HEK293 (cell line): ENCODE measurements around the gene KRT74.

Experiments
- CTCF ChIA-PET: fragments of 350-600 bp; formaldehyde crosslinking; extraction: SDS; loops from one replicate; lab custom pipeline; 2021; ENCODE audit warnings: antibody characterized with exemption; lab: Yijun Ruan, JAX
- POLR2A ChIA-PET: fragments of 300-600 bp; formaldehyde crosslinking; extraction: SDS; loops from one replicate; lab custom pipeline; 2020; ENCODE audit warnings: antibody characterized with exemption, inconsistent platforms; lab: Yijun Ruan, JAX
- H3K27ac ChIP-seq: fragments of 200-500 bp; sonication (Bioruptor generic); 2 replicates; pipeline ENCODE4 v1.5.1; 2014; ENCODE audit warnings: low read depth, low read length, control low read depth, inconsistent platforms; ENCODE audit errors: extremely low read depth
- H3K36me3 ChIP-seq, 2 experiments: fragments of 200-500 bp in 1 of 2; sonication (Bioruptor generic) in 1 of 2; 1 replicate in 1 of 2; 2 replicates in 1 of 2; pipeline ENCODE4 v1.5.1; 2014 to 2017; ENCODE audit warnings: inconsistent platforms in 2 of 2, low read length in 2 of 2; ENCODE audit not compliant: control insufficient read depth in 2 of 2, insufficient read depth in 1 of 2
- H3K4me1 ChIP-seq: fragments of 200-500 bp; sonication (Bioruptor generic); 2 replicates; pipeline ENCODE4 v1.5.1; 2014; ENCODE audit warnings: mild to moderate bottlenecking, low read length, inconsistent platforms; ENCODE audit not compliant: control insufficient read depth, insufficient read depth
- H3K4me3 ChIP-seq: 2 replicates; pipeline ENCODE4 v1.5.1; 2011; ENCODE audit warnings: low read depth, mild to moderate bottlenecking, control low read depth, low read length, moderate library complexity
- H3K9me3 ChIP-seq: fragments of 200-500 bp; sonication (Bioruptor generic); 2 replicates; pipeline ENCODE4 v1.5.1; 2014; ENCODE audit warnings: low read depth, low read length, inconsistent platforms; ENCODE audit not compliant: control insufficient read depth, insufficient read depth
- INSM2 ChIP-seq: fragments of 450-650 bp; formaldehyde crosslinking; IDR thresholded peaks from 2 replicates; pipeline ENCODE4 v1.5.1; 2016; ENCODE audit warnings: missing biosample characterization, missing genetic modification characterization
- KLF8 ChIP-seq: fragments of 450-650 bp; formaldehyde crosslinking; IDR thresholded peaks from 2 replicates; pipeline ENCODE4 v1.5.1; 2016; ENCODE audit warnings: missing biosample characterization, missing genetic modification characterization
- PRDM1 ChIP-seq: fragments of 450-650 bp; formaldehyde crosslinking; IDR thresholded peaks from 2 replicates; pipeline ENCODE4; 2016; ENCODE audit warnings: missing biosample characterization, missing genetic modification characterization
- PRDM2 ChIP-seq: fragments of 450-650 bp; formaldehyde crosslinking; IDR thresholded peaks from 2 replicates; pipeline ENCODE4 v1.5.1; 2016; ENCODE audit warnings: missing biosample characterization, missing genetic modification characterization, borderline replicate concordance
- SP3 ChIP-seq: fragments of 450-650 bp; formaldehyde crosslinking; IDR thresholded peaks from 2 replicates; pipeline ENCODE4 v1.5.1; 2016; ENCODE audit warnings: missing biosample characterization, missing genetic modification characterization
- SP7 ChIP-seq: fragments of 450-650 bp; formaldehyde crosslinking; IDR thresholded peaks from 2 replicates; pipeline ENCODE4 v1.5.1; 2016; ENCODE audit warnings: missing biosample characterization, missing genetic modification characterization
- TSHZ1 ChIP-seq: fragments of 450-650 bp; formaldehyde crosslinking; IDR thresholded peaks from 2 replicates; pipeline ENCODE4 v1.5.1; 2016; ENCODE audit warnings: missing biosample characterization, missing genetic modification characterization, borderline replicate concordance
- ZBTB20 ChIP-seq: fragments of 450-650 bp; formaldehyde crosslinking; IDR thresholded peaks from 2 replicates; pipeline ENCODE4 v1.5.1; 2016; ENCODE audit warnings: missing biosample characterization, missing genetic modification characterization
- ZFP3 ChIP-seq: fragments of 450-650 bp; formaldehyde crosslinking; IDR thresholded peaks from 2 replicates; pipeline ENCODE4 v1.5.1; 2016; ENCODE audit warnings: low read depth, missing biosample characterization, missing genetic modification characterization
- ZIC2 ChIP-seq: fragments of 450-650 bp; formaldehyde crosslinking; IDR thresholded peaks from 2 replicates; pipeline ENCODE4 v1.5.1; 2016; ENCODE audit warnings: missing biosample characterization, missing genetic modification characterization
- ZNF140 ChIP-seq: fragments of 450-650 bp; formaldehyde crosslinking; IDR thresholded peaks from 2 replicates; pipeline ENCODE4 v1.5.1; 2016; ENCODE audit warnings: missing biosample characterization, missing genetic modification characterization
- ZNF175 ChIP-seq: fragments of 450-650 bp; formaldehyde crosslinking; IDR thresholded peaks from 2 replicates; pipeline ENCODE4 v1.5.1; 2016; ENCODE audit warnings: missing biosample characterization, missing genetic modification characterization
- ZNF335 ChIP-seq: fragments of 450-650 bp; formaldehyde crosslinking; conservative IDR thresholded peaks from 2 replicates; pipeline ENCODE4 v1.5.1; 2016; ENCODE audit warnings: missing biosample characterization, missing genetic modification characterization
- ZNF433 ChIP-seq: fragments of 450-650 bp; formaldehyde crosslinking; IDR thresholded peaks from 2 replicates; pipeline ENCODE4 v1.5.1; 2016; ENCODE audit warnings: missing biosample characterization, missing genetic modification characterization, low read depth
- ZNF510 ChIP-seq: fragments of 450-650 bp; formaldehyde crosslinking; IDR thresholded peaks from 2 replicates; pipeline ENCODE4 v1.5.1; 2018; ENCODE audit warnings: mild to moderate bottlenecking, missing genetic modification characterization, missing biosample characterization; ENCODE audit not compliant: insufficient replicate concordance
- ZNF529 ChIP-seq: fragments of 450-650 bp; formaldehyde crosslinking; IDR thresholded peaks from 2 replicates; pipeline ENCODE4 v1.5.1; 2017; ENCODE audit warnings: missing genetic modification characterization, missing biosample characterization; ENCODE audit not compliant: insufficient replicate concordance
- ZNF654 ChIP-seq: fragments of 450-650 bp; formaldehyde crosslinking; IDR thresholded peaks from 2 replicates; pipeline ENCODE4 v1.5.1; 2016; ENCODE audit warnings: low read depth, missing biosample characterization, missing genetic modification characterization

KRT74 gene

GRCh38 chr12:52582971-52583456 lies 9.4 kb upstream of the KRT74 start (continued):
- TF ChIP-seq ZNF654 (tag by site-specific recombination) (peak; percentile 66), ZNF175 (tag by site-specific recombination) (no peak), ZBTB20 (tag by site-specific recombination) (peak; percentile 80), PRDM1 (0 out of 2 replicates have a peak, but pooled peaks have one; percentile 23), ZNF335 (tag by site-specific recombination) (peak; percentile 29; the same call in 1 of the 2 replicates), ZIC2 (tag by site-specific recombination) (peak; percentile 85), KLF8 (no peak)

GRCh38 chr12:52582486-52582885 lies 8.8 kb upstream of the KRT74 start:
- H3K36me3 ChIP-seq: no peaks in the 10 kb centered on the region
- H3K27ac ChIP-seq: no peak overlapping the region
- no peaks in the 10 kb centered on the region for H3K9me3 ChIP-seq
- no peak overlapping the region for H3K4me3 ChIP-seq
- TF ChIP-seq ZNF335 (tag by site-specific recombination) (peak; percentile 83; the same call in 1 of the 2 replicates), ZNF433 (tag by site-specific recombination) (no peak), SP7 (tag by site-specific recombination) (no peak), KLF8 (no peak), TSHZ1 (tag by site-specific recombination) (no peak)
- ChIA-PET POLR2A (no interaction called here), CTCF (interaction anchor here (0.5 to 9.9 kb wide), 22 partner anchors 9 to 436 kb away, joined by 3 to 127 read pairs (median 4); no protein-coding TSS in a partner anchor)
- H3K4me1 ChIP-seq: no peaks in the 10 kb centered on the region

- H3K36me3 ChIP-seq: no peaks in the 10 kb centered on the region
- H3K4me1 ChIP-seq: no peaks in the 10 kb centered on the region
- no peaks in the 10 kb centered on the region for H3K9me3 ChIP-seq
- ChIA-PET CTCF (interaction anchor here (0.8 to 9.9 kb wide), 14 partner anchors 10 to 439 kb away, joined by 3 to 127 read pairs (median 5); no protein-coding TSS in a partner anchor), POLR2A (no interaction called here)
- TF ChIP-seq PRDM1 (0 out of 2 replicates have a peak, but pooled peaks have one; percentile 31), SP3 (tag by site-specific recombination) (no peak)
- no peak overlapping the region for H3K27ac ChIP-seq
- H3K4me3 ChIP-seq: no peak overlapping the region
Measured at GRCh38 chr12:52581481-52581880, 7.8 kb upstream of the KRT74 start.

GRCh38 chr12:52581066-52581465 lies 7.4 kb upstream of the KRT74 start:
- Histone ChIP-seq H3K4me1 (no peaks in the 10 kb centered on the region), H3K4me3 (no peak overlapping the region), H3K27ac (no peak overlapping the region), H3K9me3 (no peaks in the 10 kb centered on the region), H3K36me3 (no peaks in the 10 kb centered on the region)
- ChIA-PET POLR2A (no interaction called here), CTCF (interaction anchor here (0.7 to 9.9 kb wide), 10 partner anchors 9 to 439 kb away, joined by 3 to 127 read pairs (median 8); no protein-coding TSS in a partner anchor)
- no peak for TF ChIP-seq PRDM1
- TF ChIP-seq ZFP3: no peak
- no peak for TF ChIP-seq INSM2 (tag by site-specific recombination)
- TF ChIP-seq ZNF510 (tag by site-specific recombination): no peak
- TF ChIP-seq ZNF140 (tag by site-specific recombination): no peak
- TF ChIP-seq PRDM2 (tag by site-specific recombination): no peak
- TF ChIP-seq ZNF529 (tag by site-specific recombination): no peak
